Stomach (tissue), 9 donors: ENCODE results near the gene TIMM23. TPM values are rescaled to one million over a fixed set of nuclear protein-coding genes. Genes with fewer than 3 reads are reported as not detected.

ENCODE experiments used
- DNase-seq, 2 donors: peaks; one replicate each; pipeline versions ENCODE4 v3.0.0 to v3.0.0-alpha.2; 2013 to 2019
- H3K27ac ChIP-seq, 5 donors: fragments of 200-600 bp in 4 of 5; sonication (generic) in 4 of 5; one replicate each; pipeline ENCODE4 v1.5.1; 2013 to 2019; ENCODE audit warnings: mild to moderate bottlenecking in 1 of 5, moderate library complexity in 1 of 5
- H3K27me3 ChIP-seq, 3 donors: fragments of 200-600 bp; sonication (generic); one replicate each; pipeline ENCODE4 v1.5.1; 2017 to 2019; ENCODE audit warnings: mixed run types in 1 of 3
- H3K36me3 ChIP-seq, 4 donors: fragments of 200-600 bp; sonication (generic); 1 replicate in 3 of 4; 2 replicates in 1 of 4; pipeline ENCODE4 v1.5.1; 2016 to 2019
- H3K4me1 ChIP-seq, 4 donors: fragments of 200-600 bp; sonication (generic); one replicate each; pipeline ENCODE4 v1.5.1; 2016 to 2019
- H3K4me3 ChIP-seq, 4 donors: fragments of 200-600 bp; sonication (generic) in 3 of 4; one replicate each; pipeline ENCODE4 v1.5.1; 2016 to 2019; ENCODE audit warnings: mild to moderate bottlenecking in 1 of 4
- H3K9me3 ChIP-seq, 4 donors: fragments of 200-600 bp; sonication (generic); one replicate each; pipeline ENCODE4 v1.5.1; 2016 to 2019
- EP300 ChIP-seq: sonication (generic); formaldehyde crosslinking; IDR thresholded peaks from one replicate; pipeline ENCODE4 v1.6.1; 2017; ENCODE audit warnings: antibody characterized with exemption
- POLR2A ChIP-seq, 4 donors: fragments of 450-650 bp; IDR thresholded peaks; one replicate each; pipeline ENCODE4 v1.6.1; 2016; ENCODE audit warnings: antibody characterized with exemption in 4 of 4, control low read depth in 2 of 4, mild to moderate bottlenecking in 1 of 4, moderate library complexity in 1 of 4
- POLR2AphosphoS5 ChIP-seq, 3 donors: sonication (generic); formaldehyde crosslinking; IDR thresholded peaks; one replicate each; pipeline ENCODE4 v1.6.1; 2016; ENCODE audit warnings: antibody characterized with exemption in 3 of 3
- WGBS, 5 donors: extraction: QIAGEN DNeasy Blood & Tissue Kit in 3 of 5; methylation state at CpG; one replicate each; pipeline versions ENCODE4 v1.1.5 to v1.1.7; 2013 to 2018; 5-methylcytosine and 5-hydroxymethylcytosine counted together
- intact Hi-C: fragments of 100-400 bp; cut with DNase I; formaldehyde crosslinking; loops from one replicate; pipeline ENCODE4 v1.15.1; 2023; ENCODE audit warnings: low total_unique reads
- polyA plus RNA-seq, 3 donors: library from polyadenylated mRNA; stranded (reverse); fragments of 200-250 nt; gene quantifications; one replicate each; pipeline ENCODE4 v1.2.3, GENCODE V29; 2013
- total RNA-seq, 5 donors: library from RNA; depleted of rRNA; stranded (reverse); fragments of >200 nt; gene quantifications; one replicate each; pipeline versions ENCODE4 v1.1.0 to v1.2.3, GENCODE V29; 2014 to 2016
- TF ChIP-seq, protein P1 (sequence below), 7 experiments: fragments of 450-650 bp in 4 of 7; fragments of 200-600 bp in 3 of 7; sonication (generic) in 3 of 7; IDR thresholded peaks; one replicate each; pipeline ENCODE4 v1.5.1; 2016 to 2019; ENCODE audit warnings: antibody characterized with exemption in 7 of 7, control low read depth in 2 of 7, mild to moderate bottlenecking in 1 of 7
- donor health status: healthy with polysubstance abuse.
- donor health status: Bipolar disorder and iron deficiency.
- donor health status: healthy.

TIMM23 gene
- total and polyA plus RNA-seq, 8 donors: 20.5 to 111 (median 56.8) TPM

DNA sequence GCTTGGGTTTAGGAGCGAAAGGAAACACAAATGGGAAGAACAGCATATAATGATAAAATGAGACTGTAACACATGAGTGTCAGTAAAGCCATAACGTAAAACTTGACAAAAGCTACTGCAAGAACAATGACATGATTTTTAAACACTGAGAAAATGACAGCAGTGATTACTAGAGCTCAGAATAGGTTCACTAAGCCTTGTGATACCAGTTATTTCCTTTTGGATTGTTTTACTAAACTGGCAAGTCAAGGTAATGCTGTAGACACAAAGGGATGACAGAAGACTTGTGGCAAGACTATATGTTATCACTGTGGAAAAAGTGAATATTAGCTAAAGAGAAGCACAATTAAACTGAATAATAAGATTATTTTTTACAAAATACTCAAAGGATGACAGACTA lies 45.4 kb downstream of the TIMM23 start:
- no peak overlapping the region for H3K4me3 ChIP-seq
- H3K9me3 ChIP-seq: no peaks in the 10 kb centered on the region
- peaks cover 17 to 43% (median 38%) of the 10 kb centered on the region in 4 donors for H3K36me3 ChIP-seq
- no peaks in the 10 kb centered on the region for H3K27me3 ChIP-seq
- peak overlapping the region in 1 of 5 donors; percentile 51 for H3K27ac ChIP-seq
- WGBS, 5 donors: 80 to 88% (median 86%) methylated on average over 2 of the region's 2 CpGs
- H3K4me1 ChIP-seq: peaks cover 35 to 84% (median 50%) of the 10 kb centered on the region in 4 donors
- no peak for DNase-seq
- intact Hi-C loops: no loop called here
- TF ChIP-seq EP300 (no peak), POLR2A (IDR thresholded peaks at IDR 0.05) (no peak), POLR2AphosphoS5 (IDR thresholded peaks at IDR 0.05) (no peak)
- TF ChIP-seq, protein P1, sequence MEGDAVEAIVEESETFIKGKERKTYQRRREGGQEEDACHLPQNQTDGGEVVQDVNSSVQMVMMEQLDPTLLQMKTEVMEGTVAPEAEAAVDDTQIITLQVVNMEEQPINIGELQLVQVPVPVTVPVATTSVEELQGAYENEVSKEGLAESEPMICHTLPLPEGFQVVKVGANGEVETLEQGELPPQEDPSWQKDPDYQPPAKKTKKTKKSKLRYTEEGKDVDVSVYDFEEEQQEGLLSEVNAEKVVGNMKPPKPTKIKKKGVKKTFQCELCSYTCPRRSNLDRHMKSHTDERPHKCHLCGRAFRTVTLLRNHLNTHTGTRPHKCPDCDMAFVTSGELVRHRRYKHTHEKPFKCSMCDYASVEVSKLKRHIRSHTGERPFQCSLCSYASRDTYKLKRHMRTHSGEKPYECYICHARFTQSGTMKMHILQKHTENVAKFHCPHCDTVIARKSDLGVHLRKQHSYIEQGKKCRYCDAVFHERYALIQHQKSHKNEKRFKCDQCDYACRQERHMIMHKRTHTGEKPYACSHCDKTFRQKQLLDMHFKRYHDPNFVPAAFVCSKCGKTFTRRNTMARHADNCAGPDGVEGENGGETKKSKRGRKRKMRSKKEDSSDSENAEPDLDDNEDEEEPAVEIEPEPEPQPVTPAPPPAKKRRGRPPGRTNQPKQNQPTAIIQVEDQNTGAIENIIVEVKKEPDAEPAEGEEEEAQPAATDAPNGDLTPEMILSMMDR (IDR thresholded peaks at IDR 0.05): no peak

DNA sequence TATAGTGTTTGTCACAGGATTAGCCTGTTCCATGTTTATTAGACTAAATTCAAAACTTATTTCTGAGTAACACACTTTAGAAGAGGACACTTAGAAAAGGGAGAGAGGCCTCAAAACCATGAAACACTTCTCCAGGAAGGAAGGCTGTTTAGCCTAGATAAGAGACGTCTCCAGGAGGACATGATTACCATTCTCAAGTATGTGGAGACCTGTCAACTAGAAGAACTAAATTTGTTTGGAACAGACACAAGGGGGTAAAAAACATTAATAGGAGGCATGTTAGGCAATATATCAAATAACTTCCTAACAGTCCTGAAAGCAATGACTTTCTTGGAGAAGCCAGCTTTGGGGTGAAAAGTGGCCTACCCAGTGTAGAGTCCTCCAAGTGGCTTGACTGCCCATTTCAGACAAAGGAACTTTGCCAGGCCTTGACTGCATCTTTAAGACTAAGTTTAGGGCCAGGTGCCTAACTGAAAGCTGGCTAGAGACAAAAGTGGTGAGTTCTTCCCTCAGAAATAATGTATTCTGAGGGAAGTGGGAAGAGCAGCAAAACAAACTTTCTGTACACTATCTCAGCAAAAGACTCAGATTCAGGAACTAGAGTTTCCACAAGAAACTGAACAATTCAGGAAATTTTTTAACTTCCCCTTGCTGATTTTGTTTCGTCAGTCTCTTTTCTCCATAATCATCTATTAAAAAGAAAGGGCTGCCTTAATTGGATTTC lies 46.3 kb downstream of the TIMM23 start:
- H3K27me3 ChIP-seq: no peaks in the 10 kb centered on the region
- H3K4me1 ChIP-seq: peaks cover 38 to 93% (median 57%) of the 10 kb centered on the region in 4 donors
- TF ChIP-seq POLR2AphosphoS5 (IDR thresholded peaks at IDR 0.05) (no peak), POLR2A (IDR thresholded peaks at IDR 0.05) (no peak), EP300 (no peak)
- TF ChIP-seq, protein P1 (IDR thresholded peaks at IDR 0.05): no peak
- peak overlapping the region in 1 of 4 donors; percentile 0 for H3K4me3 ChIP-seq
- intact Hi-C loops: no loop called here
- DNase-seq: no peak
- H3K9me3 ChIP-seq: no peaks in the 10 kb centered on the region
- 47 to 59% (median 50%) methylated on average over 2 of the region's 2 CpGs for WGBS, 5 donors
- H3K27ac ChIP-seq: peak overlapping the region in 3 of 5 donors; percentile 17 to 93 (median 51)
- H3K36me3 ChIP-seq: peaks cover 9 to 34% (median 29%) of the 10 kb centered on the region in 4 donors

DNA sequence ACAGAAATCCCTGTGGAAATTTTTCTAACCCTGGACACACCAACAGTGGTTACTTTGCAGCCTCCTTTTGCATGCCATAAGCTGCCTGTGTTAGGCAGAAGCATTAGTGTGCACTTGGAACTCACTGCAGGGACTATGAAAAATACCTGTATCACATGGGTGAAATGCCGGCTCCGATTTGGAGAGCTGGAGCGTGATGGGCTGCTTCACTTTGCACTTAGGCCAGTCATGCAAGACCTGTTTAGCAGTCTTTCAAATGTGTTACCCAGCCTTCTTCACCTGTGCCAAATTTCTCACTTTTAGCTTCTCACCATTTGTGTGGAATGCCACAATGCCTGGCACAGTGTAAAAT lies 46.9 kb downstream of the TIMM23 start:
- H3K36me3 ChIP-seq: peaks cover 5 to 29% (median 24%) of the 10 kb centered on the region in 4 donors
- 36 to 70% (median 63%) methylated on average over 3 of the region's 3 CpGs for WGBS, 5 donors
- H3K27ac ChIP-seq: peak overlapping the region in 4 of 5 donors; percentile 17 to 93 (median 39)
- TF ChIP-seq POLR2AphosphoS5 (IDR thresholded peaks at IDR 0.05) (no peak), POLR2A (IDR thresholded peaks at IDR 0.05) (no peak), EP300 (no peak)
- no peaks in the 10 kb centered on the region for H3K9me3 ChIP-seq
- intact Hi-C loops: no loop called here
- peak in 1 of 2 donors; percentile 5 for DNase-seq
- H3K4me3 ChIP-seq: no peak overlapping the region
- H3K27me3 ChIP-seq: no peaks in the 10 kb centered on the region
- peaks cover 44 to 98% (median 62%) of the 10 kb centered on the region in 4 donors for H3K4me1 ChIP-seq

DNA sequence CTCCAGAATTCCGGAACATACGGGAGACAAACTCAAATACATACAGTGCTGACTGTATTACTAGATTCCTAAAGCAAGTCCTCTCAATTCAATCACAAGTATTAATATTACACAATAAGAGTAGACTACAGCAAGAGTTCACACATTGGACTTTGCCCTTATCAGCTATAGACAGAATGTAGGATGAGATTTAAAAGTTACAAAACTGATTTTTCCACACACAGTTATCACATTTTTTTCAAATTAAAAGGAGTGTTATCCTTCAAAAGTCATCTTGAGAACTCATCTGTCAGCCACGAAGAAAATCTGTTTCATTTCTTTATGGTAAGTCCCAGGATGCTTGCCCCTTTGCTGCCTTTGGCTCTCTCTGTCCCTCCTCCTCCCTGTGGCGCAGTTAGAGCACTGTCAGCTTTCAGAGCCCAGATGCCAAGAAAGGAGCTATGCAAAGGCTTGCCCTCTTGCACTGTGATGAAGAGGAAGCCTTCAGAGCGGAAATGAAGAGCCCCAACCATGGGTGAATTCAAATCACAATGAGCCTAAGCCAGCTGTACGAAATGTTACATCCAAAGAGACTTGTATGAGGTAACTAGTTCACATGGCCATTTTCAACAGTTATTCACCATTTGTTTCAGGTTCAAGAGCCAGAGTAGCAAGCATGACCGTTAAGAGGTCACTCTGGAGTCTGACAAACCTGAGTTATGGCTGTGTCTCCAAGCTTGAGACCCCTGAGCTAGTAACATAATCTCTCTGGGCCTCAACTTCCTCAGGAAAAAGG lies 47.5 kb downstream of the TIMM23 start:
- Histone ChIP-seq H3K4me3 (no peak overlapping the region), H3K9me3 (no peaks in the 10 kb centered on the region), H3K27me3 (no peaks in the 10 kb centered on the region), H3K27ac (peak overlapping the region; percentile 14 to 93 (median 27)), H3K4me1 (peaks cover 50 to 99% (median 65%) of the 10 kb centered on the region in 4 donors), H3K36me3 (peaks cover 0 to 23% (median 18%) of the 10 kb centered on the region in 4 donors)
- DNase-seq: peak in 1 of 2 donors; percentile 34
- WGBS, 5 donors: 58 to 67% (median 64%) methylated on average over 7 of the region's 7 CpGs
- TF ChIP-seq POLR2A (IDR thresholded peaks at IDR 0.05): no peak
- TF ChIP-seq POLR2AphosphoS5 (IDR thresholded peaks at IDR 0.05): no peak
- TF ChIP-seq EP300: no peak
- TF ChIP-seq, protein P1 (IDR thresholded peaks at IDR 0.05): no peak
- intact Hi-C loops: no loop called here
